Hypothalamus (tissue), 51 donors: ENCODE results near the gene CACNA1G.

ENCODE experiments used
- DNase-seq, 51 donors: peaks; one replicate each; lab custom pipeline; 2025; lab: John Stamatoyannopoulos, UW

Gene CACNA1G

DNA sequence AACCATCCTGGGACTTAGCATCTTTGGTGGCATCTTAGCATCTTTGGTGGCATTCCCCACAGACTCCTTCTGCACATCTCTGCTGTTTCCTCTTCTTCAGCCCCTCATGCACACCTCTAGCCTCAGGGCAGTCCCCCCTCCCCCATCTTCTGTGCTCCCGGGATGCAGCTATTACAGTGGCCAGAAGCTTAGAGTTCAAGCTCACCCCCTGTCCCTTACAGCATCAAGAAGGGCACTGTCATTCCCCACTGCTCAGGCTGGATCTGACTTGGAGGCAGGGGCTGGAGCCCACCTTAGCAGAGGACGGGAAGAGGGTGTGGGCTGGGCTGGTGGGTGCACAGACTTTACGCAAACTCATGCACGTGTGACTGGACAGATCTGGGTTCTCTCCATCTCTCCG lies 27.3 kb upstream of the CACNA1G start:
- no peak for DNase-seq

DNA sequence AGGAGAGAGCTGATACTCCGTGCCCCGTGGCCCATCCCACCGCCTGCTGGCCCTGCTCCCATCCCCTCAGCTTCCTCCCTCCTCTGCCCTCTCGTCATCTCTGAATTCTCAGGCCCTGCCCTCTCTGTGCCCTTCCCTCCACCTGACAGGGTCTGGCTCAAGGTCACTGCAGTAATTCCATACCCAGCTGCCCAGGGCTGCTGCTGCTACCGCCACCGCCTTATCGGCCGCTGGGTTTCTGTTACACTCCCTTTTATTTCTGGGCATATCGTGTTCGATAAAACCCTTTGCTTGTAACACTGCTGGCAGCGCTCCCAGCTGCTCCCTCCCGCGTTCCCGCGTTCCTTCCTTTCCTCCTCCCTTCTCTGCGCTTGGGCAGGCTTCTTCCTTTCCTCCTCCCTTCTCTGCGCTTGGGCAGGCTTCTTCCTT lies 26.8 kb upstream of the CACNA1G start:
- peak in 3 of 51 donors; percentile 5 to 21 (median 19) for DNase-seq

DNA sequence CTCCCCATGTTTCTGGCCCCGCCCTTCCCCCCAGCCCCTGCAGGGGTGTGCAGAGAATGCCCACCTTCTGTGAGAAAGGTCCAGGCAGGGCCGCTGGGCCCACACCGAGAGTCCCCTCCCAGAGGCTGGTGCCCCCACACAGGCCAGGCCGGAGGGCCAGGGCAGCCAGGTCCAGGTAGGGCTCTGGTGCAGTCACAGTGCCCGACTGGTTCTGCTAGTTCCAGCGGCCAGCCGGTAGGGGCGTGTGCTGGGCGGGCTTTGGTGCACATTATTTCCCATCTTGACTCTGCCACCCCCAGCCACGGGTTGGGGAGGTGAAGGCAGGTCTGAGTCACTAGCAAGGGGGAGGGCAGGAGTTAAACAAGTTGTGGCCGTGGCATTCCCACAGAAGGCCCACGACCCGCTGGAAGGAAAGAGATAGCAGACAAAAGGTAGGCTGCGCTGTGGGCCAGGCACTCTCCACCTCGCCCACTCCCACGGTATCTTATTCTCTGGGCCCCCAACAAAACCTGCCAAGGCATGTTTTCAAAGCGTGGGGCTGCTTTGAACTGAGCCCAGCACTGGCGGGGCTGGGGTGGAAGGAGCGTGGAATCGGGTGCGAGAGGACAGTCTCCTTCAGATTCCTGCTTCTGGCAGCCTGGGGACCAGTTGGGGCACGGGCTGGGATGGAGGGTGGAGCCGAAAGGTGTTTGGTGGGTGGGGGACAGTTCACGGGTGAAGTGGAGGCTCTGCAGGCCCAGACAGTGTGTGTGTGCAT lies 26.1 kb upstream of the CACNA1G start:
- DNase-seq, result no peak

DNA sequence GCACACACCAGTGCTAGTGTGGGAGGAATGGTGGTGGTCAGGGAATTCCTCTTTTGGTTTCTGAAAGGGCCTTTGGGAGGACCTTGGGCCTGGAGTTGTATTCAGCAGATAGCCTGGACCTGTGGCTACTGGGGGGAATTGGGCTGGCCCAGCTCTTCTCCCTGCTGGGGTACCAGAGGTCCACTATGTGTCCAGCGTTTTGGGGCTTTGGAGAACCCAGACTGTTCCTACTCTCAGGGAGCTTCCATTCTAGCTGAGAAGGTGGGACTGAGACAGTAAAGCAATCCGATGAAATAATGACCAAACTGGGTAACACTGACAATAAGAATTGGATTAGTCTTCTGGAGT lies 25.6 kb upstream of the CACNA1G start:
- DNase-seq, result no peak

DNA sequence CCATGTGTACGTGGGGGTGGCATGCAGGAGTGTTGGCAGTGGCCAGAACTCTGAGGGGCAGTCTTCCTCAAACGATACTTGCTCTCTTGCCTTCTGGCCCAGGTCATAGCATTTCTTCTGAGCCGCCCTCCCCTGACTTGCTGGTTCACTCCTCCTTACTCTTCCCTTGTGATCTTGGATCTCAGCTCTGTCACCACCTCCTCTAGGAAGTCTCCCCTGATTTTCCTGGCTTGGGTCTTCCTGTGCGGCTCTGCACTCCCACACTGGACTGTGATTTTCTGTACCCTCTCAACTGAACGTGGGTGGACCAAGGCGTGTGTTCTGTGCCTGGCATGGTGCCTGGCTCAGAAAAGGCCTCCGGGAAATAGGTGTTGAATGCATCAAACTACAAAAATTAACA lies 25.1 kb upstream of the CACNA1G start:
- DNase-seq, result no peak

DNA sequence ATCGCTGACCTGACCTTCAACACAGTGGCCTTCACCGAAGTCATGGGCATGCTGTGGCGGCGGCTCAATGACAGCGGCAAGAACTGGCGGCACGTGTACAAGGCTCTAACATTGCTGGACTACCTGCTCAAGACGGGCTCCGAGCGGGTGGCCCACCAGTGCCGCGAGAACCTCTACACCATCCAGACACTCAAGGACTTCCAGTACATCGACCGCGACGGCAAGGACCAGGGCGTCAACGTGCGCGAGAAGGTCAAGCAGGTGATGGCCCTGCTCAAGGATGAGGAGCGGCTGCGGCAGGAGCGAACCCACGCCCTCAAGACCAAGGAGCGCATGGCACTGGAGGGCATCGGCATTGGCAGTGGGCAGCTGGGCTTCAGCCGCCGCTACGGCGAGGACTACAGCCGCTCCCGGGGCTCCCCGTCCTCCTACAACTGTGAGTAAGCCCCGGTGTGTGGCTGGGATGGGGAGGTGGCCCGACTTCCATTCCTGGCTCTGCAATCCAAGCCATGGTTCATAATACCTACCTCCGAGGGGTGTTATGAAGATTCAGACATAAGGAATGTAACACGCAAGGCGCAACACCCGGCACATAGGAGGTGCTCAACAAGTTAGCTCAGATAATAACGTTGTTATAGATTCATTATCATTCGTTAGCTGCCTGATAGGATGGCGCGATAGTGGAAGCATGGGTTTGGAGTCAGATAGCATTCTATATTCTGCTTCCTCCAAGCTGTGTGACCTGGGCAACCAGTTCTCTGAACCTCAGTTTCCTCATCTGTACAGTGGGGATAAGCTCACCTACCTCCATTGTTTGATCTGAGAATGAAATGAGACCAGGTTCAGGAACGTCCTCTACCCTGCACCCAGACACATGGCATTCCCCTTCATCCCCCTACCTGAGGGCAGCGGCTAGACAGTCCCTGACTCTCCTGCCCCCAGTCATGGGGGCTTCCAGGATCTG lies 23.6 kb upstream of the CACNA1G start:
- no peak for DNase-seq

DNA sequence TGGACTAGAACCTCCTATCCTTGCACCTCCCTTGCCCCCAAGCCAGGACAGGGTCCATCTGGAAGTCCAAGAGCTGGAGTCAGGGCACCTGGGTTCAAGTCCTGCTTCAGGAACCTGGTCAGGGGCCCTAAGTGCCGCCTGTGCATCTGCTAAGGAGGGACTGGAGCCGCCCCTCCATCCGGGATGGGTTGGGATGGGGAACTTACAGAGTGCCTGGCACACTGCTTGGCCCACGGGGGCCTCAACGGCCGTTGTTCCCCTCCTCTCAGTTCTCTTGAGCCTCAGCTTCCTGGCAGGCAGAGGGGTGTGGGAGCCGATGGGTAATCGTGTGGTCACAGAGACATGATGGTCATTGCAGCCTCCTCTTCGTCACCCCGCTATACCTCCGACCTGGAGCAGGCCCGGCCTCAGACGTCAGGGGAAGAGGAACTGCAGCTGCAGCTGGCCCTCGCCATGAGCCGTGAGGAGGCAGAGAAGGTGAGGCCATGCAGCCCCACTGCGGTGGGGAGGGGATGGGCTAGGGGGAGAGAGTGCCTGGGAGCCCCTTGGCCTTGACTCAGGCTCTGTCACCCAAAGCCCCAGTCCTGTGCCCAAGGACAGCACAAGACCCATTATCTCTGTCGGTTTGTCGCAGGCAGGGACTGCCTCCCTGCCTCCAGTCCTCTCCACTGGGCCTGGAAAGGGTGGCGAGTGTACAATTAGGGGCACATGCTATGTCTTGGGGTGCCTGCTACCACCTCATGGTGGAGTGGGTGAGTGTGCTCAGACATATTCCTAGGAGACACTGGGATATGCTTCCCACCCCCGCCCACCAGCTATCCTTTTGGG lies 22.6 kb upstream of the CACNA1G start:
- no peak for DNase-seq

DNA sequence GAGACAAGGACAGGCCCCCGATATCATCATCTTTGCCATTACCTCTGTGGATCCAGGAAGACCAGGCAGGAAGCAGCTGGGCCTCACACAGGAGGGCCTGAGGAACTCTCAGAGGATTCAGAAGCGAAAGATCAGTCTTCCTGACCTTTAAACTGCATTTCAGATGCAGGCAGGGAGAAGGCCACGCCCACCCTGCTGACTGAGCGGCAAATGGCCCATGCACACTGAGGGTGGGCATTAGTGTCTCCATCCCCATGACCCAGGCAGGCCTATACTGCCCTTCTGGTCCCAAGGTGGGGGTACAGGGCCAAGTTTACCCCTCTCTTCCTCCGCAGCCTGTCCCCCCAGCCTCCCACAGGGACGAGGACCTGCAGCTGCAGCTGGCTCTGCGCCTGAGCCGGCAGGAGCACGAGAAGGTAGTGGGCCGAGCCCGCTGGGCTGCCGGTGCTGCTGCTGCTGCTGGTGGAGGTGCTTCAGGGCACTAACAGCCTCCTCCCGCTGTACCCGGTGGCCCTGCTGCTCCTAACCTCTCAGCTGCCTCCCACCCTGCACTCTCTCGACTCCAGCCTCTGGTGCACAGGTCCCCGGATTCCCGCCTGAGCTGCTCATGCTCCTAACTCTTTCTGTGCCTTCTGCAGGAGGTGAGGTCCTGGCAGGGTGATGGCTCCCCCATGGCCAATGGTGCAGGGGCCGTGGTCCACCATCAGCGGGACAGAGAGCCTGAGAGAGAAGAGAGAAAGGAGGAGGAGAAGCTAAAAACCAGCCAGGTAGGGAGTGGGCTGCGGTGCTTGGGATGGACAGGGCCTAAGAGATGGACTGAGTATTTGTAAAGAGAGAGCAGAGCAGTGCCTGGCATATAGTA lies 21.7 kb upstream of the CACNA1G start:
- no peak for DNase-seq

DNA sequence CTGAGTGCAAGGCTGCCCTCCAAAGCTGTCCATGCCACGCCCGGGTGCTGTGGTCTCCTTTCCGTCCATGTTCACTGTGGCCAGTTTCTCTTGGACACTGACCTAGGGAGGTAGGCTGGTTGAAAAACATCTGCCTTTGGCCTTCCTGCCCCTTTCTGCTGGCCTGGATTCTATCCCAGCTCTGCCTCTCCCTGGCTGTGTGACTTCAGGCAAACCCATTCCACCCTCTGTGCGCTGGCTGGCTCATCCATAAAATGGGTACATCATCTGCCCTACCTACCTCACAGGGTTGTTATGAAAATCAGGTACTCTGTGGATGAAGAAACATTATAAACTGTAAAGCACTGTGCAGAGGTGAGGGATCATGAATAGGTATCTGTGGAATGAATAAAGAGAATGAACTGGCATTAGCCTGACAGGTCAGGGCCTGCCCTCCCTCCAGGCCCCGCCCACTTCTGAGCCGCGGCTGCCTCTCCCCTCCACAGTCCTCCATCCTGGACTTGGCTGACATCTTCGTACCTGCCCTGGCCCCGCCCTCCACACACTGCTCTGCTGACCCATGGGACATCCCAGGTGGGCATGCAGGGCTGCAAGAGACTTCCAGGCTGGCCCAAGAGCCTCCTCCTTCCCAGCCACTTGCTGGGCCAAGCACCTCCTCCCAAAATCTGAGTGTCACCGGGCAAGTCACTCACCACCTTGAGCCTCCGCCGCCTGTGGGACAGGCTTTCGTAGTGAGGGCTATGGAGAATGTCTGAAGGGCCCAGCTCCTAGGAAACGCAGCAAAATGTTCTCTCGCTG lies 20.6 kb upstream of the CACNA1G start:
- no peak for DNase-seq

DNA sequence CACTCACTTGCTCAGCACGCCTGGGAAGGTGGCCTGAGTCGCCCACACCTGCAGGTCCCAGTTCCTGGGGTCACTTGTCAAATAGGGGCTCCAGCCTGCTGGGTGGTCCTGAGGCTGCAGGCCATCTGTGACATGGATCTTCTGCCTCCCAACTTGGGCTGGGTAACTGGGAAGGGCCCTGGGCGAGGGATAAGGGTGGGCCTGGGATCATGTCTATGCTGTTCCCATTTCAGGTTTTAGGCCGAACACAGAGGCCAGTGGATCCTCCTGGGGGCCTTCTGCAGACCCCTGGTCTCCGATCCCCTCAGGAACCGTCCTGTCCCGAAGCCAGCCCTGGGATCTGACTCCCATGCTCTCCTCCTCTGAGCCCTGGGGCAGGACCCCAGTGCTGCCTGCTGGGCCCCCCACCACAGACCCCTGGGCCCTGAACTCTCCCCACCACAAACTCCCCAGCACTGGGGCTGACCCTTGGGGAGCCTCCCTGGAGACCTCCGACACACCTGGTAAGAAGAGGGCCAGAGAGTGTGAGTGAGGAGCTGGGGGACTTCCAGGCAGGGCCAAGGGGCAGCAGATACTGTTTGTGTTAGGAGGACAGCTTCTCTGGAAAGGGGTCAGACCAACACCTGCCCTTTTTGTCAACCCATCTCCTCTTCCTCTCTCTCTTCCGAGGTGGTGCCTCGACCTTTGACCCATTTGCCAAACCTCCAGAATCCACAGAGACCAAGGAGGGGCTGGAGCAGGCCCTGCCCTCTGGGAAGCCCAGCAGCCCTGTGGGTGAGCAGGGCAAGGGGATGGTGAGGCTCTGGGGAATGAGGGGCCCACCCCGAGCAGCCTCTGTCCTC lies 19.7 kb upstream of the CACNA1G start:
- DNase-seq, result no peak

DNA sequence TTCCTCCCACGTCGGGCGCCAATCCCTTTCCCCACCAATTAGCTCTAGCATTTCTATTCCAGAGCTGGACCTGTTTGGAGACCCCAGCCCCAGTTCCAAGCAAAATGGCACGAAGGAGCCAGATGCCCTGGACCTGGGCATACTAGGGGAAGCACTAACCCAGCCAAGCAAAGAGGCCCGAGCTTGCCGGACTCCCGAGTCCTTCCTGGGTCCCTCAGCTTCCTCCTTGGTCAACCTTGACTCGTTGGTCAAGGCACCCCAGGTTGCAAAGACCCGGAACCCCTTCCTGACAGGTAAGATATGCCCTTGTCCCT lies 19.2 kb upstream of the CACNA1G start:
- DNase-seq, result peak in 2 of 51 donors; percentile 38 to 50

DNA sequence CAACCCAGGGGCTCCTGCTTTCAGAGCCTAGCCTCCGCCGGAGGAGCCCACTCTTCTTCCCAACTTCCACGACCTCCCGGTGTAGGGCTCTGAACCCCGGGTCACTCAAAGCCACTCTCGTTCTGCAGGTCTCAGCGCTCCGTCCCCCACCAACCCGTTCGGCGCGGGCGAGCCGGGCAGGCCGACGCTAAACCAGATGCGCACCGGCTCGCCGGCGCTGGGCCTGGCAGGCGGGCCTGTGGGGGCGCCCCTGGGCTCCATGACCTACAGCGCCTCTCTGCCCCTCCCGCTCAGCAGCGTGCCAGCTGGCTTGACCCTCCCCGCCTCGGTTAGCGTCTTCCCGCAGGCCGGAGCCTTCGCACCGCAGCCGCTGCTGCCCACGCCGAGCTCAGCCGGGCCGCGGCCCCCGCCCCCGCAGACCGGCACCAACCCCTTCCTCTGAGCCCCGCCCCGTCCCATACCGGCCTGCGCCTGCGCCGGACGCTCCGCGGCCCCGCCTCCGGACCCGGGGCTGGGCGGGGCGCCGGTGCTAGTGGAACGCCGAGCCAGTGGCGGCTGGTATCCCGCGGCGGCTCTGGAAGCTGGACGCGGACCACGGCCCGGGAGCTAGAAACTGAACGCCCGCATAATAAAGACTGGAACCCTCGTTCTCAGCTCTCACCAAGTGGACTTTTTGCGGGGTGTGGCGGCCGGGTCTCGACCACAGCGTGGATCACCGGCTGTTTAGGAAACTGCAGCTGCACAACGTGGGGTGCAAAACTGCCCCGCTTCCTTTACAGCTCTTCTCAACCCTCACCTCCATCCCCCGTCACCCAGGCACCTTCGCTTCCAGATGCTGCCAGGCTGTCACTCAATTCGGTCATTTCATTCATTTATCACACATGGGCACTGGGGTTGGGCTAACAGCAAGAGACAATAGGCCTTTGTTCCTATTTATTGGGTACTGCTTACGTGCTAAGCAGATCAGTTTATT lies 18.5 kb upstream of the CACNA1G start:
- DNase-seq, result peak; percentile 26 to 91 (median 77)

DNA sequence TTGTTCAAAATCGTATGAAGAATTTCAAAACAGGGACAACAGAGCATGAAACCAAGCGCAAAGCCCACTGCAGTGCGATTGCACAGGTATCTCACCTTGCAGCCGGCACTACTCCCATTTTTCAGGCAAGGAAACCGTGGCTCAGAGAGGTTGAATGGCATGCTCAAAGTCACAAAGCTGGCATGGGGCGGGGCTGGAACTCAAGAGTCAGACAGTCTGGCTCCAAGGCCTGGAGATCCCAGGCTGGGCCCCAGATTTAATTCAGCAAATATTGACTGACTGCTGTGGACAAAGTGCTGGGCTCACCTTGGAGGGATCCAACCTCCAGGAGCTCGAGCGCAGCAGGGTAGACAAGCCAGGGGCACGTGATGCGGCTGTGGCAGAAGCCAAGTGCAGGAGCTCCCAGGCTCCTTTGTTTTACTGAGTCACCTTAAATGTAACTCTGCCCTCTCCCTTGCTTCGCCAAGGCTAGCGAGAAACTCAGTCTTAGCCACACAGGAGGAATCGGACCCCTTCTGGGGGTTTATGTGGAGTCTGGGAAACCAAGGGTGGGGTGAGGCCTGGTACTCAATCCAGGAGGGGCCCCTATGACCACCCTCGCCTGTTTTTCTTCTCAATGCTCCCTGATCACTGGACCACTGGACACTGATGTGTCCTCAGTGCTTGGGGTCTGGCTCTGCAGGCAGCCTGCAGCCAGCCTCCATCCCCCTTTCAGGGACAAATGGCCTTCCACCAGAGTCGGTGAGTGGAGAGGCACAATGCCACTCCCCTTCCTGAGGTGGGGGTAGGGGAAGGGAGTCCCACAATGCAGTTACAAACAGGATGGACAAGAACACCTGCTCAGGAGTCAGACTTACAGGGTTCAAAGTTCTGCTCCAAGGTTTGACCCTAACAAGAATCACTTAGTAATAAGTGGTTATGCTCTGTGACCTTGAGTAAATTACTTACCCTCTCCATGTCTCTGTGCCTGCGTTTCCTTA lies 17.4 kb upstream of the CACNA1G start:
- DNase-seq, result no peak

DNA sequence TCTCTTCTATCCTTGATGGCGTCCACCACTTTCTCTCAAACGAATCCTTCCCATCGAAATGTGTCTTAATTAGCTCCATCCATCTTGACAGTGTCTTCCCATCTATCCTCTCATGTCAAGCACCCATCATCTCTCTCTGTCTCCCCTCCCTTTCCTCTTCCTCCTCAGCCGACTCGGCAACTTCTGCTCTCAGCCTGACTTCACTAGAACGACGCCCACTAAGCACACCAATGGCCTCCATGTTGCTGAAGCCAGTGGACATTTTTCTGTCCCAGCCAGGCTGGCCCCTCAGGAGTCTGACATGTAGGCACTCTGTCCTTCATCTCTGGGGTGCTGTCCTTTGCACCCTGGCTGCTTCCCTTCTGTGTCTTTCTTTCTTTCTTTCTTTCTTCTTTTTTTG lies 16.0 kb upstream of the CACNA1G start:
- DNase-seq, result no peak

DNA sequence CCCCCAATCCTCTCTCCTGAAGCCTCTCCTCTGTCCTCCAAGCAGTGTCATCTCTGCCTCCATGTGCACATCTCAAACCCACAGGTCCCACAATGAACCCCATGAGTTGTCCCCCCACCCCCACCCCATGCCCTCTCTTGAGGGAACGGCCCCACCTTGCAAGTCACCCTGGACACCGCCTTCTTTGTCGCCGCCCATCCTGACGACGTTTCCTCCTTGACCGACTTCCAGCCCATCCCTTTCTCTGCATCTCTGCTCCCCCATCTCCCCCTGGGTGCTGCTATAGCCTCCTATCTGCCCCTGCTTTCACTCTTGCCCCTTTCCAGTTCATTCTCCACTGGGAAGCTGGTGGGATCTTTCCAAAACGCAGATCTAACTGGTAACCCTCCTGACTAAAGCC lies 15.2 kb upstream of the CACNA1G start:
- no peak for DNase-seq

DNA sequence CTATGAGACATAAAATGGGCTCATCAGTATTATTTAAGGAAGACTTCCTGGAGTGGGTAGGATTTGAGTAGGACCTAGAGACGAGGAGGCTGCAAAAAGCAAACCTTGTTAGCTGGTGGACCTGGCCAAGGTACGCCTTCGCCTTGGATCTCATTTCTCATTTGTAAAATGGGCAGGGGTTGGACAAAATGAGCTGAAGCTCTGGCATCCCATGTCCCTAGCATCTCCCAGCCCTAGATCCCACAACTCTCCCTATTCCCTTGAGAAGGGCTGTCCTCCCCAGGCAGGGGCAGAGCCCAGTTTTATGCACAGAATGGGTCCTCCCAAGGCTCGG lies 13.8 kb upstream of the CACNA1G start:
- DNase-seq, result no peak
